ENCODE results near the gene SLC11A1.

GRCh38 chr2:218374795-218375194 is 7.3 kb upstream of the SLC11A1 start:
- TF ChIP-seq CTCF (IDR thresholded peaks at IDR 0.05) (no peak), POLR2A (IDR thresholded peaks at IDR 0.05) (no peak)

Data from stomach (tissue), 4 donors.